Uterus (tissue), 2 donors: ENCODE results near the gene BACH2.

Experiments used
- POLR2A ChIP-seq, 2 donors: fragments of 450-650 bp; IDR thresholded peaks; one replicate each; pipeline ENCODE4 v1.6.1; 2016; ENCODE audit warnings: antibody characterized with exemption in 2 of 2, mild to moderate bottlenecking in 1 of 2, moderate library complexity in 1 of 2
- TF ChIP-seq, protein P1 (sequence below), 4 experiments: fragments of 200-600 bp in 2 of 4; fragments of 450-650 bp in 2 of 4; sonication (generic) in 2 of 4; IDR thresholded peaks; one replicate each; pipeline ENCODE4 v1.5.1; 2016 to 2019; ENCODE audit warnings: antibody characterized with exemption in 4 of 4, mild to moderate bottlenecking in 2 of 4, moderate library complexity in 1 of 4

- TF ChIP-seq, protein P1, sequence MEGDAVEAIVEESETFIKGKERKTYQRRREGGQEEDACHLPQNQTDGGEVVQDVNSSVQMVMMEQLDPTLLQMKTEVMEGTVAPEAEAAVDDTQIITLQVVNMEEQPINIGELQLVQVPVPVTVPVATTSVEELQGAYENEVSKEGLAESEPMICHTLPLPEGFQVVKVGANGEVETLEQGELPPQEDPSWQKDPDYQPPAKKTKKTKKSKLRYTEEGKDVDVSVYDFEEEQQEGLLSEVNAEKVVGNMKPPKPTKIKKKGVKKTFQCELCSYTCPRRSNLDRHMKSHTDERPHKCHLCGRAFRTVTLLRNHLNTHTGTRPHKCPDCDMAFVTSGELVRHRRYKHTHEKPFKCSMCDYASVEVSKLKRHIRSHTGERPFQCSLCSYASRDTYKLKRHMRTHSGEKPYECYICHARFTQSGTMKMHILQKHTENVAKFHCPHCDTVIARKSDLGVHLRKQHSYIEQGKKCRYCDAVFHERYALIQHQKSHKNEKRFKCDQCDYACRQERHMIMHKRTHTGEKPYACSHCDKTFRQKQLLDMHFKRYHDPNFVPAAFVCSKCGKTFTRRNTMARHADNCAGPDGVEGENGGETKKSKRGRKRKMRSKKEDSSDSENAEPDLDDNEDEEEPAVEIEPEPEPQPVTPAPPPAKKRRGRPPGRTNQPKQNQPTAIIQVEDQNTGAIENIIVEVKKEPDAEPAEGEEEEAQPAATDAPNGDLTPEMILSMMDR (IDR thresholded peaks at IDR 0.05) = no peak
- TF ChIP-seq POLR2A (IDR thresholded peaks at IDR 0.05) = no peak
These were observed 103.8 kb downstream of the BACH2 start for GRCh38 chr6:90192857-90193256.
